GM23338 (cell line): ENCODE results near the gene GRM8. TPM values are rescaled to one million over a fixed set of nuclear protein-coding genes. Genes with fewer than 3 reads are reported as not detected.

ENCODE experiments used
- ATAC-seq: fragments of 200-7000 bp; cut with Tn5 transposase; 3 replicates; pipeline ENCODE4 v1.9.1; 2020
- DNase-seq: peaks from one replicate; pipeline ENCODE4 v3.0.0-alpha.2; 2015; ENCODE audit warnings: low spot score
- H2AFZ ChIP-seq: fragments of 200-600 bp; sonication (generic); 2 replicates; pipeline ENCODE4 v1.8.0; 2016; ENCODE audit warnings: antibody characterized with exemption, mild to moderate bottlenecking, moderate library complexity
- H3F3A ChIP-seq: fragments of 200-600 bp; sonication (generic); replicated peaks from 2 replicates; pipeline ENCODE4 v1.8.0; 2017; ENCODE audit warnings: antibody characterized with exemption, mixed run types, low read depth
- H3K27ac ChIP-seq: fragments of 200-600 bp; sonication (generic); 2 replicates; pipeline ENCODE4 v1.6.1; 2016; ENCODE audit warnings: low read depth
- H3K27me3 ChIP-seq: fragments of 200-600 bp; sonication (generic); 2 replicates; pipeline ENCODE4 v1.8.0; 2016; ENCODE audit warnings: mild to moderate bottlenecking, mixed run types, moderate library complexity; ENCODE audit not compliant: insufficient read depth
- H3K36me3 ChIP-seq: fragments of 200-600 bp; sonication (generic); 2 replicates; pipeline ENCODE4 v1.8.0; 2016; ENCODE audit warnings: mild to moderate bottlenecking; ENCODE audit not compliant: insufficient read depth
- H3K4me1 ChIP-seq: fragments of 200-600 bp; sonication (generic); 2 replicates; pipeline ENCODE4 v1.8.0; 2016; ENCODE audit warnings: mild to moderate bottlenecking, moderate library complexity; ENCODE audit not compliant: insufficient read depth
- H3K4me2 ChIP-seq: fragments of 200-600 bp; sonication (generic); 2 replicates; pipeline ENCODE4 v1.7.1; 2017; ENCODE audit warnings: mixed run types
- H3K4me3 ChIP-seq: fragments of 200-600 bp; sonication (generic); 2 replicates; pipeline ENCODE4 v1.6.1; 2016; ENCODE audit warnings: mixed run types
- H3K79me2 ChIP-seq: fragments of 200-600 bp; sonication (generic); replicated peaks from 2 replicates; pipeline ENCODE4 v1.8.0; 2017; ENCODE audit warnings: mild to moderate bottlenecking; ENCODE audit not compliant: insufficient read depth
- H3K9me2 ChIP-seq: fragments of 200-600 bp; sonication (generic); 2 replicates; pipeline ENCODE4 v1.8.0; 2017; ENCODE audit not compliant: insufficient read depth
- H4K20me1 ChIP-seq: fragments of 200-600 bp; sonication (generic); replicated peaks from 2 replicates; pipeline ENCODE4 v1.8.0; 2017; ENCODE audit warnings: mild to moderate bottlenecking; ENCODE audit not compliant: insufficient read depth
- H3K27ac Mint-ChIP-seq: 2 replicates; pipeline ENCODE4 v1.8.0; 2020; ENCODE audit warnings: inconsistent platforms, mild to moderate bottlenecking, moderate library complexity, mixed read lengths
- H3K27me3 Mint-ChIP-seq: 3 replicates; pipeline ENCODE4 v1.8.0; 2022; ENCODE audit warnings: low read depth, mild to moderate bottlenecking, moderate library complexity, mixed read lengths, inconsistent platforms; ENCODE audit not compliant: insufficient read depth, poor library complexity
- H3K36me3 Mint-ChIP-seq: 3 replicates; pipeline ENCODE4 v1.8.0; 2021; ENCODE audit warnings: low read depth, mild to moderate bottlenecking, inconsistent platforms, moderate library complexity, mixed read lengths
- H3K4me1 Mint-ChIP-seq: 3 replicates; pipeline ENCODE4 v1.8.0; 2020; ENCODE audit warnings: mild to moderate bottlenecking, inconsistent platforms, mixed read lengths
- H3K4me3 Mint-ChIP-seq: 3 replicates; pipeline ENCODE4 v1.8.0; 2021; ENCODE audit warnings: moderate library complexity, mild to moderate bottlenecking, inconsistent platforms, mixed read lengths
- H3K9me3 Mint-ChIP-seq: 3 replicates; pipeline ENCODE4 v1.8.0; 2020; ENCODE audit warnings: moderate library complexity, mild to moderate bottlenecking, inconsistent platforms, mixed read lengths
- CREB1 ChIP-seq: fragments of 250-450 bp; sonication (Bioruptor Pico); IDR thresholded peaks from 2 replicates; pipeline ENCODE4 v1.5.0; 2020; ENCODE audit warnings: low read depth, mild to moderate bottlenecking, moderate library complexity
- ETS1 ChIP-seq: IDR thresholded peaks from 2 replicates; pipeline ENCODE4 v1.6.1; 2016; ENCODE audit warnings: antibody characterized with exemption
- EZH2phosphoT487 ChIP-seq: fragments of 200-600 bp; sonication (generic); IDR thresholded peaks from one replicate; pipeline ENCODE4 v1.8.1; 2018; ENCODE audit warnings: antibody characterized with exemption; ENCODE audit not compliant: unreplicated experiment
- NANOG ChIP-seq: IDR thresholded peaks from 2 replicates; pipeline ENCODE4 v1.6.1; 2016; ENCODE audit warnings: antibody characterized with exemption, borderline replicate concordance
- POLR2AphosphoS5 ChIP-seq: IDR thresholded peaks from 2 replicates; pipeline ENCODE4 v1.6.1; 2016; ENCODE audit warnings: antibody characterized with exemption, low read depth
- STAT1 ChIP-seq: IDR thresholded peaks from one replicate; pipeline ENCODE4 v1.6.1; 2016; ENCODE audit warnings: antibody characterized with exemption; ENCODE audit not compliant: unreplicated experiment
- ZNF114 ChIP-seq: fragments of 250-450 bp; sonication (Bioruptor Pico); IDR thresholded peaks from 2 replicates; pipeline ENCODE4 v1.5.0; 2020; ENCODE audit warnings: mild to moderate bottlenecking, moderate library complexity
- ZNF331 ChIP-seq: fragments of 250-450 bp; sonication (Bioruptor Pico); IDR thresholded peaks from 2 replicates; pipeline ENCODE4 v1.5.0; 2020; ENCODE audit warnings: low read depth, mild to moderate bottlenecking, moderate library complexity
- polyA plus RNA-seq: library from polyadenylated mRNA; unstranded; fragments of >200 nt; fragmentation: Nextera tagmentation; extraction: Ambion mirVana; gene quantifications from 2 replicates; pipeline ENCODE4 v1.2.1, GENCODE V29; 2016
- total RNA-seq: library from RNA; depleted of rRNA; stranded (reverse); fragments of >200 nt; shearing (Covaris generic); gene quantifications from 2 replicates; pipeline ENCODE4 v1.2.3, GENCODE V29; 2014
- TF ChIP-seq, protein P1 (sequence below), 2 experiments: fragments of 200-600 bp in 1 of 2; sonication (generic) in 1 of 2; conservative IDR thresholded peaks; 2 replicates each; pipeline versions ENCODE4 v1.5.1 to v1.6.1; 2016 to 2017; ENCODE audit warnings: antibody characterized with exemption in 2 of 2, low read depth in 2 of 2, mild to moderate bottlenecking in 2 of 2, moderate library complexity in 1 of 2
- TF ChIP-seq, protein P2 (sequence below): IDR thresholded peaks from one replicate; pipeline ENCODE4 v1.6.1; 2018; ENCODE audit warnings: antibody characterized with exemption; ENCODE audit not compliant: unreplicated experiment

The GRM8 gene
- total and polyA plus RNA-seq, 2 experiments from 2014 or later: 1.9 to 6.6 TPM

DNA sequence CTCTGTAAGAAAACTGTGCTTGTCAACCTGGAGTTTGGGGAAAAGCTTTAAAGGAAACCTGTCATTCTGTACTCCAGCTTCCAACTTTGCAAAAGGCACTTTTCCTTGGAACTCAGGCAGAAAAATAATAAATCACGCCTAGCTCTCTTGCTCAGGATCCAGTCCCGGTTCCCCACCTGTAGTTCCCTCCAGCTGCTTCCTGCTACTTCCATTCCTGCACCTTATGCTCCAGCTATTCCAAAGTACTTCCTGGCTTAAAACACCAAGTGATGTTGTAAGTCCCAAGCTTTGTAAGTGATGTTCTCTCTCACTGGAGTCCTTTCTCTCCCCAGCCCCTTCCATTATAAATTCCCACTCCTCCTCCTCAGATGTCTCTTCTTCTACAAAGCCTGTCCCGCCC lies 98.6 kb downstream of the GRM8 start (continued):
- TF ChIP-seq, protein P1, sequence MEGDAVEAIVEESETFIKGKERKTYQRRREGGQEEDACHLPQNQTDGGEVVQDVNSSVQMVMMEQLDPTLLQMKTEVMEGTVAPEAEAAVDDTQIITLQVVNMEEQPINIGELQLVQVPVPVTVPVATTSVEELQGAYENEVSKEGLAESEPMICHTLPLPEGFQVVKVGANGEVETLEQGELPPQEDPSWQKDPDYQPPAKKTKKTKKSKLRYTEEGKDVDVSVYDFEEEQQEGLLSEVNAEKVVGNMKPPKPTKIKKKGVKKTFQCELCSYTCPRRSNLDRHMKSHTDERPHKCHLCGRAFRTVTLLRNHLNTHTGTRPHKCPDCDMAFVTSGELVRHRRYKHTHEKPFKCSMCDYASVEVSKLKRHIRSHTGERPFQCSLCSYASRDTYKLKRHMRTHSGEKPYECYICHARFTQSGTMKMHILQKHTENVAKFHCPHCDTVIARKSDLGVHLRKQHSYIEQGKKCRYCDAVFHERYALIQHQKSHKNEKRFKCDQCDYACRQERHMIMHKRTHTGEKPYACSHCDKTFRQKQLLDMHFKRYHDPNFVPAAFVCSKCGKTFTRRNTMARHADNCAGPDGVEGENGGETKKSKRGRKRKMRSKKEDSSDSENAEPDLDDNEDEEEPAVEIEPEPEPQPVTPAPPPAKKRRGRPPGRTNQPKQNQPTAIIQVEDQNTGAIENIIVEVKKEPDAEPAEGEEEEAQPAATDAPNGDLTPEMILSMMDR (conservative IDR thresholded peaks at IDR 0.05; ENCODE audit: low read depth in 2 of 2): no peak
- TF ChIP-seq ETS1 (no peak), ZNF114 (CRISPR knock-in tag) (no peak), STAT1 (no peak), NANOG (no peak)
- TF ChIP-seq, protein P2, sequence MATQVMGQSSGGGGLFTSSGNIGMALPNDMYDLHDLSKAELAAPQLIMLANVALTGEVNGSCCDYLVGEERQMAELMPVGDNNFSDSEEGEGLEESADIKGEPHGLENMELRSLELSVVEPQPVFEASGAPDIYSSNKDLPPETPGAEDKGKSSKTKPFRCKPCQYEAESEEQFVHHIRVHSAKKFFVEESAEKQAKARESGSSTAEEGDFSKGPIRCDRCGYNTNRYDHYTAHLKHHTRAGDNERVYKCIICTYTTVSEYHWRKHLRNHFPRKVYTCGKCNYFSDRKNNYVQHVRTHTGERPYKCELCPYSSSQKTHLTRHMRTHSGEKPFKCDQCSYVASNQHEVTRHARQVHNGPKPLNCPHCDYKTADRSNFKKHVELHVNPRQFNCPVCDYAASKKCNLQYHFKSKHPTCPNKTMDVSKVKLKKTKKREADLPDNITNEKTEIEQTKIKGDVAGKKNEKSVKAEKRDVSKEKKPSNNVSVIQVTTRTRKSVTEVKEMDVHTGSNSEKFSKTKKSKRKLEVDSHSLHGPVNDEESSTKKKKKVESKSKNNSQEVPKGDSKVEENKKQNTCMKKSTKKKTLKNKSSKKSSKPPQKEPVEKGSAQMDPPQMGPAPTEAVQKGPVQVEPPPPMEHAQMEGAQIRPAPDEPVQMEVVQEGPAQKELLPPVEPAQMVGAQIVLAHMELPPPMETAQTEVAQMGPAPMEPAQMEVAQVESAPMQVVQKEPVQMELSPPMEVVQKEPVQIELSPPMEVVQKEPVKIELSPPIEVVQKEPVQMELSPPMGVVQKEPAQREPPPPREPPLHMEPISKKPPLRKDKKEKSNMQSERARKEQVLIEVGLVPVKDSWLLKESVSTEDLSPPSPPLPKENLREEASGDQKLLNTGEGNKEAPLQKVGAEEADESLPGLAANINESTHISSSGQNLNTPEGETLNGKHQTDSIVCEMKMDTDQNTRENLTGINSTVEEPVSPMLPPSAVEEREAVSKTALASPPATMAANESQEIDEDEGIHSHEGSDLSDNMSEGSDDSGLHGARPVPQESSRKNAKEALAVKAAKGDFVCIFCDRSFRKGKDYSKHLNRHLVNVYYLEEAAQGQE: no peak

DNA sequence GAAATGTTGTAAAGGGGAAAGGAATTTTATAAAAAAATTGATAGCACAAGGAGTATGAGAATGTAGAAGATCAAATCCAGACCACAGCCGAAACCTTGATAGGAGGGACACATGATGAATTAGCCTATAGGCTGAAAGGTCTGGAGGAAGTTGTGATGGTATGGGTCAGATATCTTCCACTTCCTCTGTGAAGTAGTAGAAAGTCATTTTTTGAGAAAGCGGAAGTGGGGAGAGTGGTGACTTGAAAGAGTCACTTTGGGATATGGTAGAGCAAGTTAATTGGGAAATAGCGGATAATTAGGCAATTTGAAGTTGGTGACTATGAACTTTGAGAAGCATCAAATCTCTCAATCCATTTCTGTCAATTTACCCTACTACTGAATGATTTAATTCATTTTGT lies 99.4 kb downstream of the GRM8 start:
- no peak for DNase-seq
- H3K27ac Mint-ChIP-seq: no peak overlapping the region
- H3K4me3 Mint-ChIP-seq: no peak overlapping the region
- Histone ChIP-seq H3K36me3 (no peaks in the 10 kb centered on the region), H4K20me1 (no peaks in the 10 kb centered on the region), H3F3A (no peaks in the 10 kb centered on the region), H3K27ac (no peak overlapping the region), H2AFZ (no peak overlapping the region), H3K4me3 (no peak overlapping the region), H3K27me3 (no peaks in the 10 kb centered on the region), H3K4me2 (no peak overlapping the region), H3K4me1 (no peaks in the 10 kb centered on the region), H3K9me2 (peaks cover 6% of the 10 kb centered on the region), H3K79me2 (no peaks in the 10 kb centered on the region)
- H3K4me1 Mint-ChIP-seq: peaks cover 5% of the 10 kb centered on the region
- TF ChIP-seq POLR2AphosphoS5: no peak
- ATAC-seq: no peak
- H3K27me3 Mint-ChIP-seq: no peaks in the 10 kb centered on the region
- H3K9me3 Mint-ChIP-seq: no peaks in the 10 kb centered on the region
- no peaks in the 10 kb centered on the region for H3K36me3 Mint-ChIP-seq

GRCh38 chr7:127152423-127152822 lies 100.3 kb downstream of the GRM8 start:
- H3K4me3 Mint-ChIP-seq: no peak overlapping the region

More at GRCh38 chr7:127152423-127152822, 100.3 kb downstream of the GRM8 start:
- no peaks in the 10 kb centered on the region for H3K36me3 Mint-ChIP-seq
- ATAC-seq: no peak
- TF ChIP-seq ZNF114 (CRISPR knock-in tag) (no peak), EZH2phosphoT487 (no peak), ETS1 (no peak), ZNF331 (no peak), POLR2AphosphoS5 (no peak), STAT1 (no peak), CREB1 (CRISPR knock-in tag) (no peak)
- H3K79me2 ChIP-seq: no peaks in the 10 kb centered on the region
- no peaks in the 10 kb centered on the region for H3K27me3 ChIP-seq
- no peaks in the 10 kb centered on the region for H3K9me2 ChIP-seq
- no peaks in the 10 kb centered on the region for H3K27me3 Mint-ChIP-seq
- no peaks in the 10 kb centered on the region for H3K36me3 ChIP-seq
- no peaks in the 10 kb centered on the region for H4K20me1 ChIP-seq
- no peaks in the 10 kb centered on the region for H3K9me3 Mint-ChIP-seq
- no peak overlapping the region for H3K4me3 ChIP-seq
- H3K27ac ChIP-seq: no peak overlapping the region
- no peak overlapping the region for H3K27ac Mint-ChIP-seq
- H3F3A ChIP-seq: no peaks in the 10 kb centered on the region
- no peak overlapping the region for H3K4me2 ChIP-seq
- H2AFZ ChIP-seq: no peak overlapping the region
- DNase-seq: no peak
- H3K4me1 Mint-ChIP-seq: peaks cover 5% of the 10 kb centered on the region
- H3K4me1 ChIP-seq: no peaks in the 10 kb centered on the region
